Mononuclear cell (primary cell): ENCODE results near the gene ATRN. TPM values are rescaled to one million over a fixed set of nuclear protein-coding genes. Genes with fewer than 3 reads are reported as not detected.

ENCODE experiments used
- H3K27me3 ChIP-seq: 2 replicates; pipeline ENCODE4 v1.6.0; 2011; ENCODE audit warnings: low read length, control low read depth; ENCODE audit not compliant: insufficient read depth
- H3K4me1 ChIP-seq: 2 replicates; pipeline ENCODE4 v1.5.1; 2011; ENCODE audit warnings: mild to moderate bottlenecking, low read length, control low read depth; ENCODE audit not compliant: insufficient read depth
- H3K4me3 ChIP-seq: 2 replicates; pipeline ENCODE4 v1.5.1; 2011; ENCODE audit warnings: mild to moderate bottlenecking, low read length, moderate library complexity
- H3K9me3 ChIP-seq: 2 replicates; pipeline ENCODE4 v1.5.1; 2011; ENCODE audit warnings: low read depth, mild to moderate bottlenecking, control low read depth, low read length
- total RNA-seq: library from RNA; depleted of rRNA; stranded (reverse); fragments of >200 nt; gene quantifications from one replicate; pipeline ENCODE4 v1.2.3, GENCODE V29; 2012

ATRN gene
- total RNA-seq, 1 donor: 11.6 TPM

GRCh38 chr20:3697588-3698305, 226.9 kb downstream of the ATRN start:
- Histone ChIP-seq H3K27me3 (no peaks in the 10 kb centered on the region), H3K4me1 (no peaks in the 10 kb centered on the region), H3K4me3 (no peak overlapping the region), H3K9me3 (no peaks in the 10 kb centered on the region)

DNA sequence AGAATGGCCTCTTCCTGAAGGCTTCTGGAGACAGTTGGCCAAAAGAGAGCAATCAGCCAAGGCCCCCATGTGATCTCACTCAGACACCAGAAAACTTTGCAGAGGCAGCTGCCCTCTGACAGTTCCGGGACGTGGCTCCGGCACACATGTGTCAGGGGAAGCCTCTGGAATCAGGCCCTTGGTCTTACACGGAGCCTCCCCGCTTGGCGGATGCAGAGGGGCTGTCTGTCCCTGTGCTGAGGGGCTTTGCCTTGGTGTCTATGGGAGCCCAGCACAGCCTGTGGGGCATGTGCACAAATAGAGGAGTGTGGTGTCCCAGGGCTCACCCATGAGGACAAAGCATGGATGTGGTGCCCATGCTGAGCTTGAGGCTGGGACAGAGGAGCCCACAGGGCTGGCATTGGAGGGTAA, 227.8 kb downstream of the ATRN start:
- Histone ChIP-seq H3K4me3 (no peak overlapping the region), H3K9me3 (no peaks in the 10 kb centered on the region), H3K27me3 (no peaks in the 10 kb centered on the region), H3K4me1 (no peaks in the 10 kb centered on the region)

DNA sequence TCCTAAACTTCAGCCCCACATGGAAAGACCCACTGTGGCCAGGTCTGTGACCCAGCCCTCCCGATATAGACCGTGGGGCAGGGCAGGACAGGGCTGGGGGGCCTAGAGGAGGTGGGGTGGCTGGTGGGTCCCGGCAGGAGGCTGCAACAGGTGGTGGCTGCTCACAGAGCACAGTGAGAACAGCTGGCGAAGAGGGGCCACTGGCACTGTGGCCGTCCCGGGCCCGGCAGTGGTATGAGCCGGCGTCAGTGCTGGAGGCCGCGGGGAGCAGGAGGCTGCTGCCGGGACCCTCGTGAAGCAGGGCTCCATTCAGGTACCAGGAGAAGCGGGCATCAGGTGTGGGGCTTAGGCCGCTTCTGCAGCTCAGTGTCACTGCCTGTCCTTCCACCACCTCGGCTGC, 228.2 kb downstream of the ATRN start:
- no peak overlapping the region for H3K4me3 ChIP-seq
- no peaks in the 10 kb centered on the region for H3K9me3 ChIP-seq
- no peaks in the 10 kb centered on the region for H3K4me1 ChIP-seq

More for the DNA sequence above, 228.2 kb downstream of the ATRN start:
- no peaks in the 10 kb centered on the region for H3K27me3 ChIP-seq

Other genes starting within 250 kb of the ATRN start
- gene SLC4A11, start 231.8 kb upstream of the ATRN start, total RNA-seq: 0.21 TPM
- gene DNAAF9, start 63.3 kb upstream of the ATRN start, total RNA-seq: 4.6 TPM
- gene GFRA4, start 192.4 kb downstream of the ATRN start, total RNA-seq: not detected
- under 0.01 TPM for gene ADAM33, start 211.0 kb downstream of the ATRN start, total RNA-seq
- gene SIGLEC1, start 241.6 kb downstream of the ATRN start, total RNA-seq: 0.73 TPM